NCI-H446 treated with DMSO at 0.1 percent for 48 hours (cell line): ENCODE data around the gene RTKN.

ENCODE experiments used
- DNase-seq: peaks from one replicate; lab custom pipeline; 2025; lab: John Stamatoyannopoulos, UW

Gene RTKN

GRCh38 chr2:74379851-74380789, 61.6 kb downstream of the RTKN start, which contains the start of gene DCTN1:
TSS of gene DCTN1 (minus strand) at chr2:74380311. CDS start at chr2:74380037, 274 bp downstream.
- DNase-seq = no peak

- no peak for DNase-seq
Observed at GRCh38 chr2:74378007-74378406, 63.7 kb downstream of the RTKN start.

- no peak for DNase-seq
Observed at GRCh38 chr2:74375838-74376237, 65.9 kb downstream of the RTKN start.
